Liver (tissue), 9 donors: Measurements from ENCODE around the gene CKS2. TPM values are rescaled to one million over a fixed set of nuclear protein-coding genes. Genes with fewer than 3 reads are reported as not detected.
"Not testable (repeated sequence)": the region's sequence is repeated elsewhere in the genome, so short reads cannot be mapped to it uniquely, and the experiment has no call there.

Source experiments
- DNase-seq: peaks from one replicate; pipeline ENCODE4 v3.0.0-alpha.2; 2017; ENCODE audit warnings: low spot score
- H3K27ac ChIP-seq, 2 donors: one replicate each; pipeline ENCODE4 v1.7.0; 2013; ENCODE audit warnings: inconsistent platforms in 2 of 2, low read length in 2 of 2, control low read depth in 1 of 2, low read depth in 1 of 2, mild to moderate bottlenecking in 1 of 2
- H3K27me3 ChIP-seq, 4 donors: one replicate each; pipeline versions ENCODE4 v1.6.1 to v1.7.0; 2013; ENCODE audit warnings: low read length in 3 of 4, inconsistent platforms in 1 of 4, mild to moderate bottlenecking in 1 of 4, moderate library complexity in 1 of 4; ENCODE audit not compliant: control insufficient read depth in 4 of 4, insufficient read depth in 4 of 4
- H3K36me3 ChIP-seq, 4 donors: one replicate each; pipeline versions ENCODE4 v1.6.1 to v1.7.0; 2013; ENCODE audit warnings: low read length in 3 of 4, mild to moderate bottlenecking in 3 of 4, low read depth in 1 of 4, moderate library complexity in 1 of 4; ENCODE audit not compliant: control insufficient read depth in 4 of 4, insufficient read depth in 3 of 4
- H3K4me1 ChIP-seq, 4 donors: one replicate each; pipeline versions ENCODE4 v1.6.1 to v1.7.0; 2013; ENCODE audit warnings: low read length in 3 of 4, mild to moderate bottlenecking in 3 of 4, moderate library complexity in 1 of 4; ENCODE audit not compliant: control insufficient read depth in 4 of 4, insufficient read depth in 4 of 4
- H3K4me3 ChIP-seq, 3 donors: one replicate each; pipeline versions ENCODE4 v1.6.1 to v1.7.0; 2013; ENCODE audit warnings: low read length in 3 of 3, control low read depth in 1 of 3, low read depth in 1 of 3, mild to moderate bottlenecking in 1 of 3
- H3K9ac ChIP-seq, 2 donors: one replicate each; pipeline ENCODE4 v1.7.0; 2013; ENCODE audit warnings: low read length in 2 of 2, mild to moderate bottlenecking in 2 of 2, moderate library complexity in 2 of 2, control low read depth in 1 of 2, low read depth in 1 of 2
- H3K9me3 ChIP-seq, 4 donors: one replicate each; pipeline versions ENCODE4 v1.6.1 to v1.7.0; 2013; ENCODE audit warnings: low read length in 3 of 4; ENCODE audit not compliant: control insufficient read depth in 4 of 4
- CTCF ChIP-seq: fragments of 150-350 bp; IDR thresholded peaks from 2 replicates; pipeline ENCODE4 v1.5.1; 2017; ENCODE audit warnings: improper control_type of control experiment, low read depth, low read length; ENCODE audit not compliant: missing input control
- FOXA1 ChIP-seq: IDR thresholded peaks from 2 replicates; pipeline ENCODE4 v1.6.1; 2016; ENCODE audit warnings: antibody characterized with exemption
- FOXA2 ChIP-seq: IDR thresholded peaks from 2 replicates; pipeline ENCODE4 v1.6.1; 2016; ENCODE audit warnings: antibody characterized with exemption
- GABPA ChIP-seq, 2 donors: IDR thresholded peaks in 1 of 2; conservative IDR thresholded peaks in 1 of 2; 2 replicates each; pipeline ENCODE4 v1.6.1; 2016; ENCODE audit warnings: antibody characterized with exemption in 2 of 2, mild to moderate bottlenecking in 1 of 2, moderate library complexity in 1 of 2
- HNF4A ChIP-seq, 2 donors: conservative IDR thresholded peaks; 2 replicates each; pipeline ENCODE4 v1.6.1; 2016; ENCODE audit warnings: antibody characterized with exemption in 2 of 2, mild to moderate bottlenecking in 2 of 2
- JUND ChIP-seq, 2 donors: IDR thresholded peaks; 2 replicates each; pipeline ENCODE4 v1.6.1; 2016; ENCODE audit warnings: antibody characterized with exemption in 2 of 2
- MAX ChIP-seq: IDR thresholded peaks from 2 replicates; pipeline ENCODE4 v1.6.1; 2016; ENCODE audit warnings: antibody characterized with exemption
- RAD21 ChIP-seq, 2 donors: IDR thresholded peaks; 2 replicates each; pipeline ENCODE4 v1.6.1; 2016; ENCODE audit warnings: antibody characterized with exemption in 2 of 2, mild to moderate bottlenecking in 2 of 2
- RXRA ChIP-seq, 2 donors: IDR thresholded peaks; 2 replicates each; pipeline ENCODE4 v1.6.1; 2017 to 2018; ENCODE audit warnings: antibody characterized with exemption in 2 of 2, mild to moderate bottlenecking in 1 of 2
- TAF1 ChIP-seq: conservative IDR thresholded peaks from 2 replicates; pipeline ENCODE4 v1.6.1; 2016; ENCODE audit warnings: antibody characterized with exemption, mild to moderate bottlenecking
- YY1 ChIP-seq: IDR thresholded peaks from 2 replicates; pipeline ENCODE4 v1.6.1; 2016; ENCODE audit warnings: antibody characterized with exemption, mild to moderate bottlenecking
- ZBTB33 ChIP-seq: IDR thresholded peaks from 2 replicates; pipeline ENCODE4 v1.6.1; 2016; ENCODE audit warnings: antibody characterized with exemption
- WGBS: extraction: QIAGEN DNeasy Blood & Tissue Kit; methylation state at CpG from one replicate; pipeline ENCODE4 v1.1.7; 2013; 5-methylcytosine and 5-hydroxymethylcytosine counted together
- polyA plus RNA-seq, 2 donors: library from polyadenylated mRNA; stranded (reverse) in 1 of 2; unstranded in 1 of 2; fragments of 200-250 nt in 1 of 2; fragments of >200 nt in 1 of 2; fragmentation: Nextera tagmentation in 1 of 2; extraction: Ambion mirVana in 1 of 2; gene quantifications; one replicate each; pipeline versions ENCODE4 v1.2.1 to v1.2.3, GENCODE V29; 2013 to 2015
- total RNA-seq, 2 donors: library from RNA; depleted of rRNA; stranded (reverse); fragments of >200 nt; gene quantifications; one replicate each; pipeline ENCODE4 v1.2.3, GENCODE V29; 2014
- donor health status: healthy.
- donor health status: healthy.
- donor health status: healthy.
- donor health status: healthy.
- donor health status: healthy.

CKS2 gene
- total and polyA plus RNA-seq, 4 donors: 3.1 to 79.7 (median 17.7) TPM

- H3K36me3 ChIP-seq: no peaks in the 10 kb centered on the region
- H3K4me1 ChIP-seq: no peaks in the 10 kb centered on the region
- WGBS: 96% methylated on average over 1 of the region's 1 CpG
- no peak overlapping the region for H3K4me3 ChIP-seq
- no peaks in the 10 kb centered on the region for H3K9me3 ChIP-seq
- no peak overlapping the region for H3K27ac ChIP-seq
- no peak for DNase-seq
- H3K27me3 ChIP-seq: no peaks in the 10 kb centered on the region
- H3K9ac ChIP-seq: no peak overlapping the region
- TF ChIP-seq JUND (IDR thresholded peaks at IDR 0.05) (no peak), GABPA (IDR thresholded peaks at IDR 0.05 in 1 of 2, conservative IDR thresholded peaks at IDR 0.05 in 1 of 2) (no peak), YY1 (no peak), TAF1 (no peak), RAD21 (IDR thresholded peaks at IDR 0.05) (no peak), HNF4A (conservative IDR thresholded peaks at IDR 0.05) (no peak), CTCF (no peak), FOXA2 (no peak), MAX (no peak), FOXA1 (no peak), RXRA (IDR thresholded peaks at IDR 0.05) (no peak)
Observed at GRCh38 chr9:89293014-89293413, 18.0 kb upstream of the CKS2 start.

- TF ChIP-seq ZBTB33: no peak
- no peak for DNase-seq
Observed at GRCh38 chr9:89295400-89295799, 15.6 kb upstream of the CKS2 start.

GRCh38 chr9:89301996-89302395 is 9.0 kb upstream of the CKS2 start:
- 87% methylated on average over 2 of the region's 2 CpGs for WGBS
- H3K27ac ChIP-seq, H3K9ac ChIP-seq, H3K27me3 ChIP-seq, H3K4me3 ChIP-seq, H3K36me3 ChIP-seq, DNase-seq, H3K9me3 ChIP-seq, H3K4me1 ChIP-seq: not testable (repeated sequence)

More at GRCh38 chr9:89295400-89295799, 15.6 kb upstream of the CKS2 start:
- WGBS: 75% methylated on average over 5 of the region's 5 CpGs
- Histone ChIP-seq H3K36me3 (no peaks in the 10 kb centered on the region), H3K9me3 (no peaks in the 10 kb centered on the region), H3K27me3 (no peaks in the 10 kb centered on the region), H3K27ac (no peak overlapping the region), H3K9ac (no peak overlapping the region), H3K4me1 (no peaks in the 10 kb centered on the region), H3K4me3 (no peak overlapping the region)
